Daoy (cell line): ENCODE measurements around the gene DDX52. TPM values are rescaled to one million over a fixed set of nuclear protein-coding genes. Genes with fewer than 3 reads are reported as not detected.
"Not testable (repeated sequence)": the region's sequence is repeated elsewhere in the genome, so short reads cannot be mapped to it uniquely, and the experiment has no call there.

ENCODE experiments used
- DNase-seq: peaks from one replicate; pipeline ENCODE4 v3.0.0-alpha.2; 2015; ENCODE audit warnings: low read depth
- total RNA-seq: library from RNA; depleted of rRNA; stranded (reverse); fragments of >200 nt; shearing (Covaris generic); gene quantifications from 2 replicates; pipeline ENCODE4 v1.2.3, GENCODE V29; 2014; rRNA removed

DDX52 gene, protein sequence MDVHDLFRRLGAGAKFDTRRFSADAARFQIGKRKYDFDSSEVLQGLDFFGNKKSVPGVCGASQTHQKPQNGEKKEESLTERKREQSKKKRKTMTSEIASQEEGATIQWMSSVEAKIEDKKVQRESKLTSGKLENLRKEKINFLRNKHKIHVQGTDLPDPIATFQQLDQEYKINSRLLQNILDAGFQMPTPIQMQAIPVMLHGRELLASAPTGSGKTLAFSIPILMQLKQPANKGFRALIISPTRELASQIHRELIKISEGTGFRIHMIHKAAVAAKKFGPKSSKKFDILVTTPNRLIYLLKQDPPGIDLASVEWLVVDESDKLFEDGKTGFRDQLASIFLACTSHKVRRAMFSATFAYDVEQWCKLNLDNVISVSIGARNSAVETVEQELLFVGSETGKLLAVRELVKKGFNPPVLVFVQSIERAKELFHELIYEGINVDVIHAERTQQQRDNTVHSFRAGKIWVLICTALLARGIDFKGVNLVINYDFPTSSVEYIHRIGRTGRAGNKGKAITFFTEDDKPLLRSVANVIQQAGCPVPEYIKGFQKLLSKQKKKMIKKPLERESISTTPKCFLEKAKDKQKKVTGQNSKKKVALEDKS
- total RNA-seq = 22.2 and 26.7 TPM in 2 replicates

DNA sequence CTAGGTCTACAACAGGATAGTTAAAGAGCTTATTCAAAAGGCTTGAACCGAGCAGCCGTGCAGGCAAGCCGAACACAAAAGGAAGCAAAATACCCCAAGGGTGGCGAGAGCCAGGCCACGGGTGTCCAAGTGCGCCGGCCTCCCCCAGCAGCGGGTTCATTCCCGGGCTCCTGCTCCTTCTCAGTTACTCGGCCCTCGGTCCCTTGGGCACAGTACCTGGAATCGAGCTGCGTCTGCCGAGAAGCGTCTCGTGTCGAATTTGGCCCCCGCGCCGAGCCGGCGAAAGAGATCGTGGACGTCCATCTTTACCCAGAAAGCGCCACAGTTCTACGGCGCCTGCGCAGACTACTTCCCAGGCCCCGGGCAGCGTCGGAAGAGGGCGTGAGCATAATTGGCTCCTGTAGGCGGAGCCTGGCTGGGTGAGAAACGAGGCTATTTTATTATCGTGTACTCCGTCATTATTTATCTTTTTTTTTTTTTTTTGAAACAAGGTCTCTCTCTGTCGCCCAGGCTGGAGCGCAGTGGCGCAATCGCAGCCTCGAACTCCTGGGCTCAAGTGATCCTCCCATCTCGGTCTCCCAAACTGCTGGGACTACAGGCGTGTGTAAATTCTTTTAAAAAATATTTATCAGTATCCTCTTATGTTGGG, at the start of gene DDX52:
Gene DDX52, minus strand, starts transcription at position 329 of the 649 bp plus-strand sequence. Its CDS starts 26 bp downstream, at position 303.
- peak; percentile 90 for DNase-seq

DNA sequence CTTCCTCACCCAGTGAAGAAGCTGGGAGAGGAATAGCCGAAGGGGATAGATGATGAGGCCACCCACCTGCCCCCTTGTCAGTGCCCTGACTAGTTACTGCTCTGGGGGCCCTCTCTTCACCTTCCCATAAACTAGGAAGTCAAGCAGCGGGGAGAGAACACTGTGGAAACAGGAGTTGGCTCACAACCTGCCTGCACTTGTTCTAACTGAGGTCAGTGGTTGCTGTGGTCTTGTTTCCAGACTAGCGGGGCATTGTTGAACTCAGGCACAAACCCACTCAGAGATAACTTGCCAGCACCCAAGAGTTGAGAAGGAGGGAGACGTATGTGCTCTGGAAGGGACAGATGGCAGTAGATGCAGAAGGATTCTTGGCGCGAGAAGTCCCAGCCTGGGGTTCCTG, 48.6 kb upstream of the DDX52 start:
- no peak for DNase-seq

DNA sequence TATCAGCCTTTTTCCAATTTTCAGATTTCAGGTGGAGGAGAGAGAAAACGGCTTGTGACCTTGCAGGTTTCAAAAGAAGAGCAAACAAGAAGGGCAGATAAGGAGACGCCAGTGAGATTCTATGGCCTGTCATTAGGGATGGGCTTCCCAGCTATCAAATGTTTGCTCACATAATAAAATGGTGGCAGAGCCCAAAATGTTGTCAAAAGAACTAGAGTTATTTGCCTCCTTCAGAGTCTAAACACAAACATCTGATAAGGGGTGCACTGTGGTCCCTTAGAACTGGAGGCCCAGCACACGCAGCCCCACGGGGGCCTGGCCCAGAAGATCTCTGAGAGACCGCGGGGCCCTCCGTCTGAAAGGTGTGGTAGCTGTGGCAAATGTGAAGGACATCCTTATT, 46.1 kb upstream of the DDX52 start:
- DNase-seq = no peak

- no peak for DNase-seq
Observed at GRCh38 chr17:37683454-37683984, 40.3 kb upstream of the DDX52 start.

- no peak for DNase-seq
Observed at GRCh38 chr17:37682007-37682406, 38.8 kb upstream of the DDX52 start.

- DNase-seq = not testable (repeated sequence)
Observed at GRCh38 chr17:37679995-37680394, 36.7 kb upstream of the DDX52 start.

DNA sequence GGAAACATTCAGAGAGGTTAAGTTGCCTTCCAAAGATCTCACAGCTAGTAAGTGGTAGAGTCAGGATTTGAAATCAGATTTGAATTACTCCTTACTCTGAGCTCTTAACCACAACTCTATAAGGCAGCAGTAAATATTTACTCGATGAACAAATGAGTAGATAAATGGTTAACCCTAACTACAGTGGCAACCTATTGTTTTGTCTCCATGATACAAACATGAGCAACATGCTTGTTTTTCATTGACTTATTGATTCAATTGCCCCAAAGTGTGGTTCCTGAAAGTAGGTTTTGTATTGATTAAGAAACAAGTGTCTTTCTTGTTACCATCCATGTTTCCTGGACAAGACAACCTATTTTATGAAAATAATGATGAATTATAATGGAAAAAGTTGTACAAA, 34.8 kb upstream of the DDX52 start:
- DNase-seq = no peak

DNA sequence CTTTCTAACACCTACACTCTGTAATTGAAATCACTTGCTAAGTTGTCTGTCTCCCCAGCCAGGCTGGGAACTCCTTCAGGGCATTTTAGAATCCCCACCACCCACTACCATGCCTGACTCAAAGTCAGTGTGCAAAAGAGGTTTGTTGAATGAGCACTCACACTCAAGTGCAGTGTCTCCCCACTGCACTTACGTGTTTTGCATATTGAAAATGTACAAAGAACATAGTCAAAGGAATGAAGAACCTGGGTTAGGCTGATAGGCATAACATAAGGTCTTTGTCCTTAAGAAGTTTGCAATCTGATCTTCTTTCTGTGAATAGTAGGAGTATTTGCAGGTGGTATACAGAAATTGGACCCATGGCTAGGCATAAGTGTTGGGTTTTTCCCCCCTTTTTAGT, 33.8 kb upstream of the DDX52 start:
- DNase-seq = no peak

DNA sequence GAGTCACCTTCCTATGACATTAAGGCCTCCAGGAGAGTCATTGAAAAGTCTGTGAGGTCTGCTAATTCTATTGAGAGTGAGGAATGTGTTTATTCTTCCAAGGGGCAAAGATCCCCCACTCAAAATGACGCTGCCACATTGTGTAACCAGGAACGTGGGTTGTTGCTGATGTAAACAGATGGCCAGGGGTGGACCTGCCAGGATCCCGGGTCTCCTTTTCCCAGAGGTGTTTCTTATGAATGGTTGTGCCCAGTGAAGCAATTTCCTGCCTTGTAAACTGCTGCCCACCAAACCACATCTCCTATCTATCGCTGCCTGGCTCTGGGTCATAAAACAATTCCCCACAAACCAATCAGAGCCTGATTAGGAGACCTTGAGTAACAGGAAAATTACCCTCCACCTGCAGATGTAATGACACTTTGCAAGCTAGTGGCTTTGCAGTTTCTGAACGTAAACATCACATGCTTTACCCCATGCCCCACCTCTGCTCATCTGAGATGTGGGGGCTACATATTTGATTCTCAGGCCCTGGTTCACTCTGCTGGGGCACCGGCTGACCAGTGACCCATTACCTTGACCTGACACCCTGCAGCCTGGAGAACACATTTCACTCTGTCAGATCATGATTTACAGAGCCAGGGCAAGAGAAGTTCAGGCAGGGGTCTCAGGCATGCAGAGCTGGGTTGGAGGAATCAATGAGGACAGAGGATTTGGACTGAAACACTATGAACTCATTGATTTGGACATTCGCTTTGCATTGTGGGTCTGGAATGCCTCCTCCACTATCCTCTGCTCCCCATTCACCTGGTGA, 33.1 kb upstream of the DDX52 start:
- DNase-seq = peak; percentile 9

DNA sequence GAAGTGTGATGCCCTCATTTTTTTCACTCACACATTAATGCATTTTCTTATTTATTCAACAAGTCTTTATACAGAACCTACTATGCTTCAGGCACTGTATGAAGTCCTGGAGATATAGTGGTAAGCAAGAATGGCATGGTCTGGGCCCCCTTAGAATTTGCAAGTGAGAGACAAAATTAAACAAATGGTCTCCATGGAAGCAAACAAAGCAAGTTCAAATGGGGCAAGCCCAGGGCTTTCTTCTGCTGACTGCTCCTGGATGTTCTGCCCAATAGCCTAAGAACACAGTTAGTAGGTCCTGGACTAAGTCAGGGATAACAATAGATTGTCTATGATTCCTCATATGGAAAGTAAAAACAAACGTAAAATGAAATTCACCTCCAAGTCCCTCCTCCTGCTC, 31.3 kb upstream of the DDX52 start:
- DNase-seq = no peak

- no peak for DNase-seq
Observed at GRCh38 chr17:37673386-37673785, 30.1 kb upstream of the DDX52 start.

- no peak for DNase-seq
Observed at GRCh38 chr17:37672548-37673078, 29.4 kb upstream of the DDX52 start.

DNA sequence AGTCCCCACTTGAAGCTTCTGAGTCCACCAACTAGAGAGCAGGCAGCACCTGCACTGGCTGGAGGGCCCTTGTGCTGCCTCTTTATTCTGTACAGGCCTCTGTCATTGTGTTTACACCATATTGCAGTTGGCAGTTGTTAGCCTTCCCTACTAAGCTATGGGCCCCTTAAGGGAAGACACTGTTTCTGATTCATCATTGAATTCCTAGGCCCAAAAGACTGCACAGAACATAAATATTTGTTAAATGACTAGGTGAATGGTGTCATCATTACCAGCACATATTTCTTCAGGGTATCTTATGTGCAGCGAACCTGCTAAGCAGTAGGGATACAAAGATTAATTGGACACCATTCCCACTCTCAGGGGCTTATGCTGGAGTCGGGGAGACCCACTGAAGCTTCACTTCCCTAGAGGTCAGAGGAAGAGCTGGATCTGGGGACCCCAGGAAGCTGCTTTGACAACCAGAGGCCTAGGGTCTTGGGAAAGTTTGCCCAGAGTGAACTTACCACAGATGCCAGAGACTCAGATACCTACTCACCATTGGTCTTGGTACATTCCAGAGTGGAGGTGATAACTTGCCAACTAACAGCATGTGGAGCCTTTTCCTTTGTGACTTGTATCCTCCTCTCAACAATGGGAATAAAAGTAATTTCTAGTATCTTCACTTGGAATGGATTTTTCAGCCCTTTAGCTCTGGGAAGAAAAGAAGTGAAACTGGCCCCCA, 28.7 kb upstream of the DDX52 start:
- peak; percentile 33 for DNase-seq

DNA sequence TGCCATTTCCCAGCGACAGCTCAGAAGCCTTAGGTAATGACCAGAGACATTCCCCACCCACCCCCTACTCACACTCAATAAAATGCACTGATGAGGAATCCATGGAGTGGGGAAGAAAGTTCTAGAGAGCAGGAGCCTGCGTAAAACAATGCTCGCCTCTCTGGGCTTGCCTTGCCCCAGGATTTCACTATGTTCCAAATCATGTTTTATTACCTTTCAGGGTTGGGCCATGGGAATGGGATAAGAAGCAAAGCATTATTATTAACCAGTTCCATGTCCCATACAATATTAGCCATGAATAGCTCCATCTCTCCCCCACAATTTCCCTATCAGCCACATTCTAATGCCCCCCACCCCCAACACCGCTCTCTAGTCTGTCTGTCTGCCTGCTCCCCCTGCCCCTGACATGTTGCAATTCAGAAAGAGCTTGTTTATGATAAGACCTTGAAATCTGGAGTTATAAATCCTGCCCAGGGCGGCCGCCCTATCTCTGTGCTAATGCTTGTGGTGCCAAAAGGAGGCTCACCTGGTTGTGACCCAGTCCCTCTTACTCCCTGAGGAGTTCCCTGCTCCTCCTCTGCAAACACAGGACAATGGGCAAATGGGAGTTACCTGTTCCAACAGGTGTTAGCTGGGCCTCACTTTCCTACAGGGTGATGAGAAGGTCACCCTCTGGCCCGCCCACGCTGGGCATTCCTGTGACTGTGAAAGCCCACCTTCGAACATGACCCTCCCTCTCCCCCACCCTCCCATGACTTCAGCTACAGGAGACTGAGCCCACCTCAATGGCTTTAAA, 28.0 kb upstream of the DDX52 start:
- DNase-seq = no peak

GRCh38 chr17:37667039-37667438, 23.8 kb upstream of the DDX52 start:
- DNase-seq = no peak

DNA sequence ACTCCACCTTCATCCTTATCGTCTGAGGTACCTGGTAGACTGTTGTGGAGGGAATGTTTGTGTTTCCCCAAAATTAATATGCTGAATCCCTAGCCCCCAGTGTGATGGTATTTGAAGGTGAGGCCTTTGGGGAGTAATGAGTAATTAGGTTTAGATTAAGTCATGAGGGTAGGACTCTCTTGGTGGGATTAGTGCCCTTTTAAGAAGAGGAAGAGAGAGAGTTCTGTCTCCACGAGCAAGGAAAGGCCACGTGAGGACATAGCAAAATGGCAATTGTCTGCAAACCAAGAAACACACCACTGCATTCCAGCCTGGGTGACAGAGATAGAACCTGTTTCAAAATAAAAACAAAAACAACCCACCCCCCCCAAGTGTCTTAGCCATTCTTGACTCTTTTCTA, 21.0 kb upstream of the DDX52 start:
- no peak for DNase-seq

DNA sequence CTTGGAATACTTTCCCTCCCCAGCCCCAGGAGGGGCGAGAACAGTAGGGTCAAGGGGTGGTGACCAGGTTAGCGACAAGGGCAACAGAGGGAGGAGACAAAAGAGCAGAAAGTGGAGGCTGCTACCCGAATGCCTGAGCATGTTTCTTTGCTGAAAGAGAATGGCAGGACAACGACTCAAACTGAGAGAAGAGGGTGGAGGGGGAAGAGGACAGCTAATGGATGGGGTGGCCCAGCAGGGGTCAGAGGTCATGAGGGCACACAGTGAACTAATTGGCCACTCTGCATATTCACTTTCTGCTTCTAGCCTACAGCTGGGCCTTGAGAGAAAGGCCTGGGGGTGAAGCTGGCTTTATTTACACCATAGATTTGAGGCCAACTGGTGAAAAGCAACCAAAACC, 19.1 kb upstream of the DDX52 start:
- no peak for DNase-seq

GRCh38 chr17:37661400-37662014, 18.3 kb upstream of the DDX52 start:
- DNase-seq = no peak

DNA sequence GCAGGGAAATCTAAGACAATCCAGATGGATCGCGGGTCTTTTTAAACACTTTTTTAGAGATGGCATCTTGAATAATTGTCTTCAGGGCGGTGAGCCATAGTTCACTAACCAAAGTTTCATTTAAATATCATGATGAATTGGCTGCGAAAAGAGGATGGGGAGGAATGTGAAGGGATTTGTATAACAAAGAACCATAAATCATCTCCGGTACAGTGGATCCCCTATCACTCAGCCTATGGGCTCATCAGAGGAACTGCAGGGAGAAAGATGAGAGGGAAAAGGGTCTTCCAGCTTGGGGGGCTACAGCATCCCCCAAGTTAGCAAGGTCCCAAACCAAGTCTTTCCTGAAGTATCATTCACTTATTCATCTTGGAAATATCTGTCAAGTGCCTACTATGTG, 16.7 kb upstream of the DDX52 start:
- DNase-seq = no peak

DNA sequence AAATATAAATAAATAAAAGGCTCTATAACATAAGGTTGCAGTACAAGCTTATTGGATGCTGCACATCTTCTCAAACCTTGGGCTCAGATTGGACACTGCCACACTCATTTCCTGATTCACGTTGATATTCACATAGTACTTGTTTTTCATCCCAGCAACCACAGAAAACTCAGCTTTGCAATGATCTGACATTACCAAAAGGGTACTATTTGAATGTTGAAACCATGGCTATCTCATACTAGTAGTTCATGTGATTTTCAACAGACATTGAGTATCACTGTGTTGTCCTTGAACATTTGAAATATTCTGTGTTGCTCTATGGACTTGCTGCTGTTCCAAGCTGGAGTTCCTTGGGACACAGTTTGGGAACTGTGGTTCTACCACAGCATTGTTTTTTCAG, 14.0 kb upstream of the DDX52 start:
- DNase-seq = no peak
